Activated T-cell treated with anti-CD3 and anti-CD28 coated beads, Interleukin-2, amount 50 U/mL, for 48 hours (primary cell): ENCODE results near the gene TIMM10B.

Experiments
- DNase-seq, 2 experiments: peaks; one replicate each; pipeline ENCODE4 v3.0.0-alpha.2; 2020

The TIMM10B gene

GRCh38 chr11:6481012-6481923 is at the start of gene TIMM10B, which contains the start of gene ARFIP2:
Gene TIMM10B (plus strand): TSS chr11:6481501. CDS start chr11:6481517, 16 bp downstream.
Gene ARFIP2 (minus strand): TSS chr11:6481331. CDS start chr11:6480421, 910 bp downstream.
- DNase-seq = peak; percentile 95 to 97

GRCh38 chr11:6431861-6432260 is 49.4 kb upstream of the TIMM10B start:
- no peak for DNase-seq

- DNase-seq = no peak
Measured at GRCh38 chr11:6433998-6434660, 47.2 kb upstream of the TIMM10B start.

GRCh38 chr11:6437423-6437822 is 43.9 kb upstream of the TIMM10B start:
- DNase-seq = no peak

- DNase-seq = no peak
Measured at GRCh38 chr11:6437993-6438392, 43.3 kb upstream of the TIMM10B start.

- DNase-seq = peak; percentile 48 to 53
Measured at GRCh38 chr11:6438979-6439571, 42.2 kb upstream of the TIMM10B start.

- DNase-seq = no peak
Measured at GRCh38 chr11:6440906-6441358, 40.4 kb upstream of the TIMM10B start, which contains the start of gene HPX. Gene HPX (minus strand): TSS chr11:6440987. CDS start chr11:6440963, 24 bp downstream.

- DNase-seq = no peak
Measured at GRCh38 chr11:6442441-6442840, 38.9 kb upstream of the TIMM10B start.

GRCh38 chr11:6443269-6444003 is 37.9 kb upstream of the TIMM10B start:
- peak; percentile 68 to 70 for DNase-seq

- no peak for DNase-seq
Measured at GRCh38 chr11:6448574-6448973, 32.7 kb upstream of the TIMM10B start.

- DNase-seq = no peak
Measured at GRCh38 chr11:6452219-6452618, 29.1 kb upstream of the TIMM10B start.

GRCh38 chr11:6453152-6453551 is 28.1 kb upstream of the TIMM10B start:
- no peak for DNase-seq

- no peak for DNase-seq
Measured at GRCh38 chr11:6455070-6455469, 26.2 kb upstream of the TIMM10B start.

- no peak for DNase-seq
Measured at GRCh38 chr11:6456361-6457073, 24.8 kb upstream of the TIMM10B start.

GRCh38 chr11:6457581-6458320 is 23.6 kb upstream of the TIMM10B start:
- no peak for DNase-seq

- no peak for DNase-seq
Measured at GRCh38 chr11:6458352-6459098, 22.8 kb upstream of the TIMM10B start.

- DNase-seq = no peak
Measured at GRCh38 chr11:6459099-6459450, 22.2 kb upstream of the TIMM10B start.

GRCh38 chr11:6468712-6469495 is 12.4 kb upstream of the TIMM10B start:
- DNase-seq = peak in 1 of 2 experiments; percentile 25

GRCh38 chr11:6469599-6469998 is 11.7 kb upstream of the TIMM10B start:
- DNase-seq = no peak

GRCh38 chr11:6472934-6473333 is 8.4 kb upstream of the TIMM10B start:
- no peak for DNase-seq
